Prostate gland (tissue), 2 donors: ENCODE data around the gene ILRUN.
"Not testable (repeated sequence)": the region's sequence is repeated elsewhere in the genome, so short reads cannot be mapped to it uniquely, and the experiment has no call there.

Experiments used
- POLR2A ChIP-seq: fragments of 450-650 bp; IDR thresholded peaks from one replicate; pipeline ENCODE4 v1.6.1; 2016; ENCODE audit warnings: antibody characterized with exemption, mild to moderate bottlenecking
- TF ChIP-seq, protein P1 (sequence below), 4 experiments: fragments of 200-600 bp in 2 of 4; fragments of 450-650 bp in 2 of 4; sonication (generic) in 2 of 4; IDR thresholded peaks; 1 replicate in 3 of 4; 2 replicates in 1 of 4; pipeline ENCODE4 v1.5.1; 2016 to 2019; ENCODE audit warnings: antibody characterized with exemption in 4 of 4, mild to moderate bottlenecking in 2 of 4, moderate library complexity in 2 of 4

- TF ChIP-seq, protein P1, sequence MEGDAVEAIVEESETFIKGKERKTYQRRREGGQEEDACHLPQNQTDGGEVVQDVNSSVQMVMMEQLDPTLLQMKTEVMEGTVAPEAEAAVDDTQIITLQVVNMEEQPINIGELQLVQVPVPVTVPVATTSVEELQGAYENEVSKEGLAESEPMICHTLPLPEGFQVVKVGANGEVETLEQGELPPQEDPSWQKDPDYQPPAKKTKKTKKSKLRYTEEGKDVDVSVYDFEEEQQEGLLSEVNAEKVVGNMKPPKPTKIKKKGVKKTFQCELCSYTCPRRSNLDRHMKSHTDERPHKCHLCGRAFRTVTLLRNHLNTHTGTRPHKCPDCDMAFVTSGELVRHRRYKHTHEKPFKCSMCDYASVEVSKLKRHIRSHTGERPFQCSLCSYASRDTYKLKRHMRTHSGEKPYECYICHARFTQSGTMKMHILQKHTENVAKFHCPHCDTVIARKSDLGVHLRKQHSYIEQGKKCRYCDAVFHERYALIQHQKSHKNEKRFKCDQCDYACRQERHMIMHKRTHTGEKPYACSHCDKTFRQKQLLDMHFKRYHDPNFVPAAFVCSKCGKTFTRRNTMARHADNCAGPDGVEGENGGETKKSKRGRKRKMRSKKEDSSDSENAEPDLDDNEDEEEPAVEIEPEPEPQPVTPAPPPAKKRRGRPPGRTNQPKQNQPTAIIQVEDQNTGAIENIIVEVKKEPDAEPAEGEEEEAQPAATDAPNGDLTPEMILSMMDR (IDR thresholded peaks at IDR 0.05): not testable (repeated sequence)
- not testable (repeated sequence) for TF ChIP-seq POLR2A
Measured at GRCh38 chr6:34719646-34720045, 23.1 kb upstream of the ILRUN start.
